Aorta (tissue), 5 donors: ENCODE data around the gene ATRX. TPM values are rescaled to one million over a fixed set of nuclear protein-coding genes. Genes with fewer than 3 reads are reported as not detected.
"Not testable (repeated sequence)": the region's sequence is repeated elsewhere in the genome, so short reads cannot be mapped to it uniquely, and the experiment has no call there.

Source experiments
- ATAC-seq: fragments of 200-7000 bp; cut with Tn5 transposase; one replicate; pipeline ENCODE4 v1.9.1; 2022; ENCODE audit warnings: moderate library complexity; ENCODE audit not compliant: low FRiP score
- DNase-seq, 2 donors: peaks; one replicate each; pipeline ENCODE4 v3.0.0-alpha.2; 2020
- H3K27ac ChIP-seq, 2 donors: one replicate each; pipeline ENCODE4 v1.5.1; 2013; ENCODE audit warnings: low read length in 2 of 2, mild to moderate bottlenecking in 2 of 2, moderate library complexity in 2 of 2, control low read depth in 1 of 2, inconsistent platforms in 1 of 2, low read depth in 1 of 2
- H3K27me3 ChIP-seq, 2 donors: one replicate each; pipeline ENCODE4 v1.6.1; 2013; ENCODE audit warnings: control low read depth in 1 of 2, low read length in 1 of 2, mild to moderate bottlenecking in 1 of 2, moderate library complexity in 1 of 2; ENCODE audit not compliant: insufficient read depth in 2 of 2, control insufficient read depth in 1 of 2
- H3K36me3 ChIP-seq, 2 donors: one replicate each; pipeline ENCODE4 v1.6.1; 2013; ENCODE audit warnings: control low read depth in 1 of 2, low read length in 1 of 2, mild to moderate bottlenecking in 1 of 2; ENCODE audit not compliant: insufficient read depth in 2 of 2, control insufficient read depth in 1 of 2
- H3K4me1 ChIP-seq, 2 donors: one replicate each; pipeline ENCODE4 v1.6.1; 2013; ENCODE audit warnings: low read length in 2 of 2, control low read depth in 1 of 2, mild to moderate bottlenecking in 1 of 2, moderate library complexity in 1 of 2; ENCODE audit not compliant: insufficient read depth in 2 of 2, control insufficient read depth in 1 of 2
- H3K4me3 ChIP-seq, 2 donors: one replicate each; pipeline ENCODE4 v1.5.1; 2013; ENCODE audit warnings: low read length in 2 of 2, control low read depth in 1 of 2, mild to moderate bottlenecking in 1 of 2
- H3K9me3 ChIP-seq: one replicate; pipeline ENCODE4 v1.6.1; 2013; ENCODE audit warnings: mild to moderate bottlenecking, low read length; ENCODE audit not compliant: control insufficient read depth
- WGBS, 2 donors: extraction: QIAGEN DNeasy Blood & Tissue Kit; methylation state at CpG; one replicate each; pipeline ENCODE4 v1.1.7; 2013; 5-methylcytosine and 5-hydroxymethylcytosine counted together
- intact Hi-C, 2 donors: fragments of 100-400 bp; cut with DNase I; formaldehyde crosslinking; loops; one replicate each; pipeline versions ENCODE4 v1.14.2 to v1.15.0; 2022
- polyA plus RNA-seq, 2 donors: library from polyadenylated mRNA; stranded (reverse); fragments of 200-250 nt; gene quantifications; one replicate each; pipeline ENCODE4 v1.2.3, GENCODE V29; 2013
- total RNA-seq, 2 donors: library from RNA; stranded (reverse); fragmentation: NEBNext Ultra II Directional; extraction: Animal tissue kit (Norgen Biotek cat#: 25700); gene quantifications; one replicate each; pipeline ENCODE4 v1.2.1, GENCODE V29; 2021
- donor health status: healthy with polysubstance abuse.
- donor health status: Bipolar disorder and iron deficiency.
- donor health status: DM: no; HTN: no; CAD: no.
- donor health status: DM: no; HTN: no; CAD: no.
- donor health status: DM: yes; HTN: yes; CAD: no.

ATRX gene
- total and polyA plus RNA-seq, 4 donors, result 9.4 to 136 (median 72.4) TPM

DNA sequence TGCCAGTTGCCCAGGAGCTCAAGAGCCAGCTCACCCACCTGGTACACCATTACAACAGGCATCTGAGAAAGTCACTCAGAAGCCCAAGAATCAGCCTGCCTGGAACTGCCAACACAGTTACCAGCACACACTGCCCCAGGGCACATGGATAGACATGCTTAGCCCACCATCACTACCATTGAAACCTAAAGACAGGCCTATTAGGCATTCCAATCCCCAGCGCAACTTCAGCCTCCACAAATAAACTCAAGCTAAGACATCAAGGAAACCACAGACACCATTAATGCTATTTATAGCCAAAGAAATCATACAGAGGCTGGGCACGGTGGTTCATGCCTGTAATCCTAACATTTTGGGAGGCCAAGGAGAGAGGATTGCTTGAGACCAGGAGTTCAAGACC, 42.3 kb downstream of the ATRX start:
- H3K4me3 ChIP-seq, result no peak overlapping the region
- no peaks in the 10 kb centered on the region for H3K4me1 ChIP-seq
- DNase-seq (no peak), ATAC-seq (peak; percentile 11)
- 48 to 70% methylated on average over 2 of the region's 2 CpGs for WGBS, 2 donors
- H3K27me3 ChIP-seq, result no peaks in the 10 kb centered on the region
- no peaks in the 10 kb centered on the region for H3K36me3 ChIP-seq
- intact Hi-C loops, result no loop called here
- H3K9me3 ChIP-seq, result no peaks in the 10 kb centered on the region
- H3K27ac ChIP-seq, result no peak overlapping the region

DNA sequence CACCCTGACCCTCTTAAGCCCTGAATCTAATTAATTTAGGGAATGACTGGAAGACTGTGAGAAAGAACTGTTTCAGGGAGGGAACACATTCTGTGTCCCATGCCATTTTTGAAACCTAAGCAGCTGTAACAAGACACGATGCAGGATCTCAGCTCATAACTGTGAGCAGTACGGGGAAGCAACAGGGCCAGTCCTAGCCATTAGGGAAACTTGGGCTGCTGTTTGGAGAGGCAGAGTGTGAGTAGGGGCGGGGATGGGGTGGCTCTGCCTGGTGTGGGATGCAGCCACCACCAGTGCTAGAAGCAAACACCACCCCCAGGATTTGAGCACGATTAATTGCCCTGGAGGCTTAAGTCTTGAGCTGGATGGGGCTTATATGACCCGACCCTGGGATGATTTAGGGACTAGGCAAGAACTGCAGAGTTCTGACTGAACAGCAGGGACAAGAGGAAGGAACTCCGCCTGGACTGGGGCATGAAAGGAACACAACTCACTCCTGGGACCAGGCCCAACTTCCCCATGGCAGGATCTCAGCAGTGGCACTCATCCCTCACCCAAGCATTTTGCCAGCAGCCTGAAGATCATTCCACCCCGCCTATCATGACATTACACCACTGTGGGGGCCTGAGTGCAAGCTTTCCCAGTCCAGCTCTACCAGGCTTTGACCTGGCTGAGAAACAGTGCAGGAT, 43.1 kb downstream of the ATRX start:
- Histone ChIP-seq H3K4me1 (no peaks in the 10 kb centered on the region), H3K9me3 (no peaks in the 10 kb centered on the region), H3K27me3 (no peaks in the 10 kb centered on the region), H3K36me3 (no peaks in the 10 kb centered on the region), H3K4me3 (no peak overlapping the region), H3K27ac (no peak overlapping the region)
- DNase-seq (peak in 1 of 2 donors; percentile 52), ATAC-seq (peak; percentile 60)
- WGBS, 2 donors, result 17 to 34% methylated on average over 7 of the region's 7 CpGs
- intact Hi-C loops, result no loop called here

DNA sequence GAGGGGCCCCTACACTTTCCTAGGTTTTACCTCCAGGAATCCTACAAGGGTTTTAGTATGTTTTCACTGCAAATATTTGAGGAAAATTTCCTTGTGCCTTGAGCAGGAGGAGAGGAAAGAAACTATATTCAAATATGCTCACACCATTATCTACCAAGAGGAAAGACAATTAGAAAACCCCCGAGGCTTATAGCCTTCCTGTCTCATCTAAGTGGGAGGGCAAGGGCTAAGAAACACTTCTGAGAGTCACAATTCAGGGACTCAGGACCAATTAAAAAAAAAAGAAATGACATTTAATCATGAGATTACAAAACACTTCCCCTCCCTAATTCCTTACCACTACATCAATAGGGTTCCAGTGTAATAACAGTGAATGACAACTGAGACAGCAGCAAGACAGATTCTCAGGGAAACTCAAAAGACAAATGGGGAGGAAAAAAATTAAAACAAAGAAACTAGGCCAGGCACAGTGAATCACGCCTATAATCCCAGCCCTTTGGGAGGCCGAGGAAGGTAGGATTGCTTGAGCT, 45.6 kb downstream of the ATRX start:
- no peaks in the 10 kb centered on the region for H3K36me3 ChIP-seq
- H3K4me1 ChIP-seq, result no peaks in the 10 kb centered on the region
- intact Hi-C loops, result no loop called here
- ATAC-seq, result no peak
- WGBS, 2 donors, result 42 to 51% methylated on average over 3 of the region's 3 CpGs
- H3K27ac ChIP-seq, result no peak overlapping the region
- H3K4me3 ChIP-seq, result no peak overlapping the region
- no peaks in the 10 kb centered on the region for H3K9me3 ChIP-seq
- H3K27me3 ChIP-seq, result no peaks in the 10 kb centered on the region
- DNase-seq, result no peak

DNA sequence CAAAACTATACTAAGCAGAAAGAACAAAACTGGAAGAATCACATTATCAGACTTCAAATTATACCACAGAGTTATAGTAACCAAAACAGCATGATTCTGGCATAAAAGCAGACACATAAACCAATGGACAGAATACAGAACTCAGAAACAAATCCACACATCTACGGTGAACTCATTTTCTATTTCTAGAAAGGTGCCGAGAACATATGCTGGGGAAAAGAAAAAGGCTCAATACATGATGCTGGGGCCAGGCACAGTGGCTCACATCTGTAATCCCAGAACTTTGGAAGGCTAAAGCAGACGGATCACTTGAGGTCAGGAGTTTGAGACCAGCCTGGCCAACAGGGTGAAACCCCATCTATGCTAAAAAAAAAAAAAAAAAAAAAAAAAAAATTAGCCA, 52.7 kb downstream of the ATRX start:
- Histone ChIP-seq H3K9me3 (no peaks in the 10 kb centered on the region), H3K4me3 (no peak overlapping the region), H3K4me1 (no peaks in the 10 kb centered on the region), H3K27me3 (no peaks in the 10 kb centered on the region), H3K27ac (no peak overlapping the region), H3K36me3 (no peaks in the 10 kb centered on the region)
- WGBS, 2 donors, result 89 to 97% methylated on average over 3 of the region's 3 CpGs
- ATAC-seq, result no peak
- intact Hi-C loops, result no loop called here
- DNase-seq, result no peak

DNA sequence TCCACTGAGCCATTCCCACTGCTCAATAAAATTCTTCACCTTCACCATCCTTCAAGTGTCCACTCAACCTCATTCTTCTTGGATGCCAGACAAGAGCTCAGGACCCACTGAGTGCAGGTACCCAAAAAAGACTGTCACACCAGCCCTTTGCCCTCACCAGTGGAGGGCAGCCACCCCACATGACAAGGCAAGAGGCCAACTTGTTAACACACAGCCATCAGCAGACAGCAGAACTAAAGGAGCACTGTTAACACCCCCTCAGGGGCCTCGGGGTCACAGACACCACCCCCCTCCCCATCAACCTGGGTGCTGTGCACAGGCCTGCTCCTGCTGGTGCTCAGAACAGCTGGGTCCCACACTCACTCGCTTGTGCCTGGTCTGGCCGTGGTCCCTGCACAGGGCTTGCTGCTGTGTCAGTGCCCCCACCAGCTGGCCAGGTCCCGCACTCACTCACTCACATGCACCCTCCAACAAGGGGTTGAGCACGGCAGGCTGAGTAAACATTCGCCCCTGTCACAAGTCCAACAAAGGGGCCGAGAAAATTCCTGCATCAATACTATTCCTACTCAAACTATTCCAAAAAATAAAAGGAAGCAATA, 54.1 kb downstream of the ATRX start:
- Histone ChIP-seq H3K27ac (no peak overlapping the region), H3K4me3 (no peak overlapping the region), H3K36me3 (no peaks in the 10 kb centered on the region), H3K9me3 (no peaks in the 10 kb centered on the region), H3K27me3 (no peaks in the 10 kb centered on the region), H3K4me1 (no peaks in the 10 kb centered on the region)
- WGBS, 2 donors, result 67 to 70% methylated on average over 7 of the region's 7 CpGs
- ATAC-seq, result no peak
- intact Hi-C loops, result no loop called here
- DNase-seq, result no peak

DNA sequence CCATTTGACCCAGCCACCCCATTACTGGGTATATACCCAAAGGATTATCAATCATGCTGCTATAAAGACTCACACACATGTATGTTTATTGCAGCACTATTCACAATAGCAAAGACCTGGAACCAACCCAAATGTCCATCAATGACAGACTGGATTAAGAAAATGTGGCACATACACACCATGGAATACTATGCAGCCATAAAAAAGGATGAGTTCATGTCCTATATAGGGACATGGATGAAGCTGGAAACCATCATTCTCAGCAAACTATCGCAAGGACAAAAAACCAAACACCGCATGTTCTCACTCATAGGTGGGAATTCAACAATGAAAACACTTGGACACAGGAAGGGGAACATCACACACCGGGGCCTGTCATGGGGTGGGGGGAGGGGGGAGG, 59.9 kb downstream of the ATRX start:
- DNase-seq, ATAC-seq, intact Hi-C loops, H3K27me3 ChIP-seq, H3K9me3 ChIP-seq, H3K27ac ChIP-seq, H3K36me3 ChIP-seq, H3K4me1 ChIP-seq, H3K4me3 ChIP-seq: not testable (repeated sequence)
- 94 to 96% methylated on average over 3 of the region's 3 CpGs for WGBS, 2 donors

DNA sequence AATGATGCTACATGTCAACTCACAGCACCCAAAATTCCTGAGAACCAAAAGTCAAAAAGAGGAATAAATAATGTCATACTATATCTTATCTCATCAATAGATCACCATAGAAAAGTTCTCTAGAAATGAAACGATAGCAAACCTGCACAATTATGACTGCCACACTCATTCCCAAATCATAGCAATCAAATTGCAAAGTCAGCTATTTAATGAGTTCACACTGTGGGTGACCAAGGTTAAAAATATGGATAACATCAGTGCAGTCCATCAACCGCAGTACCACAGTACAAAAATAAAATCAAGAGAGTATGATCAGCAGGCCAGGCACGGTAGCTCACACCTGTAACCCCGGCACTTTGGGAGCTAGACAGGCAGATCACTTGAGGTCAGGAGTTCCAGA, 62.3 kb downstream of the ATRX start:
- Histone ChIP-seq H3K36me3 (no peaks in the 10 kb centered on the region), H3K4me1 (no peaks in the 10 kb centered on the region), H3K27me3 (no peaks in the 10 kb centered on the region), H3K9me3 (no peaks in the 10 kb centered on the region), H3K27ac (no peak overlapping the region), H3K4me3 (no peak overlapping the region)
- 83 to 84% methylated on average over 4 of the region's 4 CpGs for WGBS, 2 donors
- no peak for DNase-seq
- intact Hi-C loops, result no loop called here
- no peak for ATAC-seq

DNA sequence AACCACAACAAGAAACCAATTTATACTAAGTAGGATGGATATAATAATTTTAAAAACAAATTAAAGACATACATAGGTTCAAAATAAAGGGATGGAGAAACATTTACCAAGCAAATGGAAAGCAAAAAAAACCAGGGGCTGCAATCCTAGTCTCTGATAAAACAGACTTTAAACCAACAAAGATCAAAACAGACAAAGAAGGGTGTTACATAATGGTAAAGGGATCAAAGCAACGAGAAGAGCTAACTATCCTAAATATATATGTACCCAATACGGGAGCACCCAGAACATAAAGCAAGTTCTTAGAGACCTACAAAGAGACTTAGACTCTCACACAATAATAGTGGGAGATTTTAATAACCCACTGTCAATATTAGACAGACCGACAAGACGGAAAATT, 66.6 kb downstream of the ATRX start:
- ATAC-seq, result no peak
- Histone ChIP-seq H3K4me3 (no peak overlapping the region), H3K4me1 (no peaks in the 10 kb centered on the region), H3K36me3 (no peaks in the 10 kb centered on the region), H3K27ac (no peak overlapping the region), H3K9me3 (no peaks in the 10 kb centered on the region), H3K27me3 (no peaks in the 10 kb centered on the region)
- no peak for DNase-seq
- intact Hi-C loops, result no loop called here
- WGBS, 2 donors, result 87 to 93% methylated on average over 4 of the region's 4 CpGs

DNA sequence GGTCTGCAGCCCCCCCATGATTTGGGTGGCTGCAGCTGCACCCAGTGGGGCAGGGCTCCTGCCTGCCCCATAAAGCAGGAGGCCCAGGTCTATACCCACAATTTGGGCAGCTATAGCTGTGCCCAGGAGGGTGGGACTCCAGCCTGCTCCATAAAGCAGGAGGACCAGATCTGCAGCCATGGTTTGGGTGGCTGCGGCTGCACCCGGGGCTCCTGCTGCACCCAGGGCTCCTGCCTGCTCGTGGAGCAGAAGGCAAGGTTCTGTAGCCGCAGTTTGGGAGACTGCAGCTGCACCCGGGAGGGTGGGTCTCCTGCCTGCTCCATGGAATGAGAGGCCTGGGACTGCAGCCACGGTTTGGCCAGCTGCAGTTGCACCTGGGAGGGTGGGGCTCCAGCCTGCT, 81.1 kb downstream of the ATRX start:
- WGBS, 2 donors, result 77 to 94% methylated on average over 6 of the region's 6 CpGs
- H3K27ac ChIP-seq, result no peak overlapping the region
- H3K27me3 ChIP-seq, result no peaks in the 10 kb centered on the region

More for the DNA sequence above, 81.1 kb downstream of the ATRX start:
- no peak for DNase-seq
- peak; percentile 26 for ATAC-seq
- Histone ChIP-seq H3K4me1 (no peaks in the 10 kb centered on the region), H3K36me3 (no peaks in the 10 kb centered on the region), H3K4me3 (no peak overlapping the region), H3K9me3 (no peaks in the 10 kb centered on the region)
- intact Hi-C loops, result no loop called here
